Measurements from ENCODE around the gene PARP15. TPM values are rescaled to one million over a fixed set of nuclear protein-coding genes. Genes with fewer than 3 reads are reported as not detected.

Gene PARP15
- total and polyA plus RNA-seq, 2 of the 4 experiments (the other 2 are of a cell fraction), result 0.10 TPM; not detected in 1

GRCh38 chr3:122627301-122627700 lies 49.9 kb downstream of the PARP15 start:
- dilution Hi-C loops (cut with HindIII; ENCODE audit: low sequenced_read_pairs, unreplicated experiment) (no loop called here), intact Hi-C loops (cut with micrococcal nuclease) (no loop called here), in situ Hi-C loops (cut with MboI; ENCODE audit: low sequenced_read_pairs) (no loop called here)
- no peak overlapping the region for H3K14ac ChIP-seq (replicated peaks; ENCODE audit: low read depth, low read length)
- H2BK20ac ChIP-seq (ENCODE audit: low read depth, low read length), result no peak overlapping the region
- no peak overlapping the region for H3K4me2 ChIP-seq (ENCODE audit: low read depth, low read length)
- H2AFZ ChIP-seq (replicated peaks; ENCODE audit: low read length, poor library complexity), result no peak overlapping the region
- H2BK120ac ChIP-seq (ENCODE audit: low read depth, low read length), result no peak overlapping the region
- no TSS peak for BruUV-seq (replicated peaks)
- H3K27me3 ChIP-seq (ENCODE audit: control insufficient read depth, insufficient read depth, low read length), result peaks cover 50% of the 10 kb centered on the region
- H3K4me3 ChIP-seq (ENCODE audit: insufficient read depth, low read depth, low read length), result no peak overlapping the region
- no peak overlapping the region for H2AK9ac ChIP-seq (replicated peaks; ENCODE audit: low read depth, low read length, poor library complexity)
- no peak overlapping the region for H4K8ac ChIP-seq (ENCODE audit: low read depth in 2 of 2, low read length in 2 of 2)
- no peak overlapping the region for H2AK5ac ChIP-seq (ENCODE audit: low read depth, low read length)
- no peak overlapping the region for H2BK15ac ChIP-seq (ENCODE audit: low read depth, low read length)
- ATAC-seq (ENCODE audit: low read depth) (no peak), DNase-seq (no peak)
- TF ChIP-seq MXI1 (IDR thresholded peaks at IDR 0.05; ENCODE audit: borderline replicate concordance, low read depth, low read length) (no peak), MAFK (IDR thresholded peaks at IDR 0.05; ENCODE audit: low read depth, low read length) (no peak), NFE2L2 (IDR thresholded peaks at IDR 0.05; ENCODE audit: low read depth, low read length) (no peak), POLR2A (IDR thresholded peaks at IDR 0.05; ENCODE audit: low read depth, low read length) (no peak), SMC3 (IDR thresholded peaks at IDR 0.05; ENCODE audit: low read depth, low read length) (no peak), RFX5 (IDR thresholded peaks at IDR 0.05; ENCODE audit: low read depth, low read length) (no peak), ELK1 (IDR thresholded peaks at IDR 0.05; ENCODE audit: borderline replicate concordance, low read depth, low read length) (no peak), USF2 (IDR thresholded peaks at IDR 0.05; ENCODE audit: low read depth, low read length) (no peak), RAD21 (IDR thresholded peaks at IDR 0.05; ENCODE audit: low read length) (no peak), CEBPB (IDR thresholded peaks at IDR 0.05; ENCODE audit: low read depth, low read length) (no peak), FOS (IDR thresholded peaks at IDR 0.05; ENCODE audit: low read depth, low read length) (no peak), MAZ (IDR thresholded peaks at IDR 0.05; ENCODE audit: borderline replicate concordance, low read depth, low read length) (no peak), CHD1 (IDR thresholded peaks at IDR 0.05; ENCODE audit: low read depth, low read length) (no peak), RCOR1 (IDR thresholded peaks at IDR 0.05; ENCODE audit: insufficient replicate concordance, low read length) (no peak), BHLHE40 (IDR thresholded peaks at IDR 0.05; ENCODE audit: low read depth, low read length) (no peak), CTCF (conservative IDR thresholded peaks at IDR 0.05; ENCODE audit: low read depth, low read length) (no peak)
- POLR2A ChIA-PET (ENCODE audit: unreplicated experiment), result no interaction called here
- H3K56ac ChIP-seq (ENCODE audit: extremely low read depth, insufficient read depth, low read length), result no peak overlapping the region
- no peaks in the 10 kb centered on the region for H3K4me1 ChIP-seq (ENCODE audit: control insufficient read depth, insufficient read depth, low read length)
- H4K5ac ChIP-seq (ENCODE audit: low read depth, low read length), result no peak overlapping the region
- H3K18ac ChIP-seq (ENCODE audit: low read depth, low read length), result no peak overlapping the region
- no peaks in the 10 kb centered on the region for H3K36me3 ChIP-seq (ENCODE audit: control insufficient read depth, insufficient read depth, low read length)
- H2BK5ac ChIP-seq (ENCODE audit: low read depth, low read length, poor library complexity, severe bottlenecking), result no peak overlapping the region
- CTCF ChIA-PET, result no interaction called here
- H4K20me1 ChIP-seq (ENCODE audit: insufficient read depth, low read length), result no peaks in the 10 kb centered on the region
- H3K9ac ChIP-seq (ENCODE audit: low read depth, low read length), result no peak overlapping the region
- no CpG with 5 or more reads among the region's 1 CpG for WGBS, 2 experiments (ENCODE audit: extremely low coverage in 2 of 2, insufficient read length in 1 of 2)
- no peak overlapping the region for H3K4ac ChIP-seq (ENCODE audit: low read depth, low read length)
- H4K91ac ChIP-seq (ENCODE audit: insufficient read depth, low read depth, low read length), result no peak overlapping the region
- no peaks in the 10 kb centered on the region for H3K9me3 ChIP-seq (ENCODE audit: control insufficient read depth, insufficient read depth, low read length)
- no peak overlapping the region for H3K27ac ChIP-seq (ENCODE audit: insufficient read depth, low read length)
- H3K9me1 ChIP-seq (ENCODE audit: insufficient read depth, low read length), result no peaks in the 10 kb centered on the region
- H3K79me1 ChIP-seq (ENCODE audit: low read depth in 1 of 2, low read length in 2 of 2), result no peaks in the 10 kb centered on the region
- H3K23ac ChIP-seq (ENCODE audit: low read depth, low read length), result no peak overlapping the region
